ENCODE data around the gene ZNF423. TPM values are rescaled to one million over a fixed set of nuclear protein-coding genes. Genes with fewer than 3 reads are reported as not detected.

The ZNF423 gene
- polyA plus RNA-seq, 3 donors = 24.8 to 33.2 (median 25.8) TPM

DNA sequence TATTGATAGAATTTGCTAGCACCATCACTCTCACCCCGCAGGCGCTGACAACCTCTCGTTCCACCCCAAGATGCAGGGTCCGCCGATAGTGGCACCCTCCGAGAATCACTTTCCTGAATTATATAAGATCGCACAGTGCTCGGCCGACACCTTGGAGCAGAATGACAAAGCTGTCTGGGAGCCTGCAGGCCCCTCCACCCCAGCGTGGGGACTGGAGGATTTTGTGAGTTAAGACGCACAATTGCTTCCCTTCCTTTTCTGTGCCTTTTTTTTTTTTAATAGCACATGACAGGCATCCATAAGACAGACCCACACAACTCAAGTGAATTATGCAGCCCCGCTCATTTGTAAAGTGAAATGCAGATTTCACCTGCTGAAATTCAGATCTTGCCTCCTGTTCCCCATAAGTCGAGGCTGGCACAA is 327.0 kb downstream of the ZNF423 start:
- DNase-seq (ENCODE audit: extremely low read depth in 1 of 11, low read depth in 9 of 11, low spot score in 4 of 11) = no peak

DNA sequence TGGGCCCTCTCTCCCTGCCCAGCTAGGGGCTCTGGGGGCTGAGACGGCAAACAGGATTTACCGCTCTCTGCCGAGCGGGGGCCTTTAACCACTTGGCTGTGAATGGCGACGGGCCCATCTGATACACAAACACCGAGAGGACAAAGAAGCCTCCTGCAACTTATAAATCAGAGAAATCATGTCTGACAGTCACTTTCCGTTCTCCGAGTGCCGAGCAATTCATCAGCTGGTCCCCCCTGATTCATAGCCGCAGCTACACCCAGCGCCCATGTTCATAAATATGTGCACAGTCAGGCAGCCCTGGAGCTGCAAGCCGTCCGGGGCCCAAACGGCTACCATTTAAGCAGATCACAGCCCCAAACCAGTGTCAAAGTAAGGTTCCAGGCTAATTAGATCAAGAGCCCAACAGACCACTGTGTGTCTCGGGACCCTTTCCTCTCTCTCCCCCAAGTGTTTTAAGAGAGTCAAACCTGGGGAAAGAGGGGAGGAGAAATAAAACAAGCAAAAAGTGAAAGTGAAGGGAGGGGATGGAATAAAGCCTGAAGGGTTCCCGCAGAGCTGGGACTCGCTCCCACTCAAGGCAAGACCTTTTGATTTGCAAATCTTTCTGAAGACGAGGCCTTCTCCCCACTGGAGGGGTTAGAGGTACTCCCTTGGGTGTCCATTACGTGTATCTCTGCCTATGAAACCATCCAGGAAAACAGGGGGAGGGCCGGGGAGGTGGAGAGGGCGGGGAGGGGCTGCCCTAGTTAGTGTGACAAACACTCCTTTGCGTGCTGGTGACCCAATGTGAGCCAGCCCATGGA is 327.6 kb downstream of the ZNF423 start:
- peak in 7 of 11 donors; percentile 25 to 56 (median 49) for DNase-seq (ENCODE audit: extremely low read depth in 1 of 11, low read depth in 9 of 11, low spot score in 4 of 11)

DNA sequence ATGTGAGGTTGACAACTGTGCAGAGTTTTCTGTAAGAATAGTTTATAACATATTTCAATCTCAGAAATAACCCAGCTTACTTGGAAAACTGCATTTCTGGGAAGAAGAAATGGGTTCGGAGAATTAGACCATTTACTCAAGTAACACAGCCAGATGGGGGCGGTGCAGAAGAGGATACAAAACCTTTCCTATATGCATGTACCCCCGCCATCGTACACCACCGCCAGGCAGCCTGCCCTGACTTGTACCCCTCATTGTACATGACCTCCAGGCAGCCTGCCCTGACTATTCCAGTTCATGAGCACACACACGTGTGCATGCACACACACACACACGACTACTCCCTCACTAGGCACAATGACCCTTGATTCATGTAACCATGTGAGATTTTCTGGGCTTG is 328.3 kb downstream of the ZNF423 start:
- no peak for DNase-seq (ENCODE audit: extremely low read depth in 1 of 11, low read depth in 9 of 11, low spot score in 4 of 11)

DNA sequence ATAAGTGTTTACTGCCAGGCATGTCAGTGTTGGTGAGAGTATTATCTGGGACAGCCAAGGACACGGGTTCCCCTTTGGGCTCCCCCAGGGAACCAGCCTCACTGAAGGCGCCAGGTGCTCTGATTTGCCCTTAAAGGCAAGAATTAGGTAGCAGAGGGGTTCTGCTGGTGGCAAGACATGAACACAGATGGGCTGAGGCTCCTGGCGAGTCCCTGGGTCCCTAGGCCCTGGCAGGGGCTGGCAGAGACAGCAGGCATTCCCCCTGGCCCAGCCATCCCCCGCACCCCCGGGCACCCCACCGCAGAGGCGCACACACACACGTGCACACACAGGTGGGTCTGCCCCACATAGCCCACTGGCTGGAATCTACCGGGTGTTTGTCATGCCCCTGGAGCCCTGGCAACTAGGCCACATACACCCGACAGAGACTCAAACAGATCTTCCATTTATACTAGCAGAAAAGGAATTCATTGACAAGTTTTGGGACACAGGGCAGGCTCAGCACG is 329.0 kb downstream of the ZNF423 start:
- DNase-seq (ENCODE audit: extremely low read depth in 1 of 11, low read depth in 9 of 11, low spot score in 4 of 11) = no peak

DNA sequence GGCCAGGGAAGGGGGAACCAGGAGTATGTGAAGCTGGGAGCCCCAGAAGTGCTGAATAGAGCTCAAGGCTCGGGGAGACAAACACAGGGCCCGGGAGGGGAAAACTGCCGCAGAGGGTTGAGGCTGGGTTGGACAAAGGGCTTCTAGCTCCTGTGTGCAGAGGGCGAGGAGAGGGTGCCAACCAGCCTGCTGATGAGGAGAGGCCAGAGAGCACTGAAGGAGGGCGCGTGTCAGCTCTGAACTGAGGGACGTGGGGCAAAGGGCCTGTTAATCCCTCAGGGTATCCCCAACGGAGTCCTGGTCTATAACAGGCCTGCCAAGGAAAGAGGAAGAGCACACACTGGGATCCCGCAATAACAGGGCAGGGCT is 331.0 kb downstream of the ZNF423 start:
- no peak for DNase-seq (ENCODE audit: extremely low read depth in 1 of 11, low read depth in 9 of 11, low spot score in 4 of 11)

DNA sequence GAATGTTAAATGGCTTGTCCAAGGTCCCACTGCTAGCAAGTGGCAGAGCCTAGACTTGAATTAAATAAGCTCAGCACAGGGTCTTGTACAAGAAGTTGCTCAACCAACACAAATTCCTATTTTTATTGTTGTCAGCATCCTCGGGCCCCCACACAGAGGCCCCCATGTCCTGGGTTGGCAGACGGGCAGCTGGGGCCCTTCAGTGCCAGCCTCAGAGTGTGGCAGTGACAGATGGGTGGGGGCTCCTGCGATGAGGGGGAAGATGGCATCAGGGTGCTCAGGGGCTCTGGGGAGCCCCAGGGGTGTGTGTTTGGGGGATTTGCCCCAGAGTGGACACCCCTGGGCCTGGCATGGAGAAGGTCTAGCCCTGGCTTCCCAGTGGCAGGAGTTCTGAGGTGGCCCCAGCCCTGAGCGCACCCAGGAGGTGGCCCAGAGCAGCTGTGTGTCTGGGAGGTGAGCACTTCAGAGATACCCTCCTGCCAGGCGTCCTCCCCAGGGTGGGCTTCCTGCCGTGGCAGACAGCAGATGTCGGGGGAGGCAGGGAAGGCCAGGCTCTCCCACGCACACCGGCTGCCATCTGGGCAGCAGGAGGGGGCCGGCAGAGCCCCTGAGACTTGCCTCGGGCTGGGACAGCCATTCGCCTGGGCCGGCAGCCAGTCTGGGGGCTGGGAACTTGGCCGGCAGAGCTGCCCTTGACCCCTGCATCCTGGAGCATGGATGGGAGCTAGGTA is 331.5 kb downstream of the ZNF423 start:
- peak in 2 of 11 donors; percentile 36 to 54 for DNase-seq (ENCODE audit: extremely low read depth in 1 of 11, low read depth in 9 of 11, low spot score in 4 of 11)

DNA sequence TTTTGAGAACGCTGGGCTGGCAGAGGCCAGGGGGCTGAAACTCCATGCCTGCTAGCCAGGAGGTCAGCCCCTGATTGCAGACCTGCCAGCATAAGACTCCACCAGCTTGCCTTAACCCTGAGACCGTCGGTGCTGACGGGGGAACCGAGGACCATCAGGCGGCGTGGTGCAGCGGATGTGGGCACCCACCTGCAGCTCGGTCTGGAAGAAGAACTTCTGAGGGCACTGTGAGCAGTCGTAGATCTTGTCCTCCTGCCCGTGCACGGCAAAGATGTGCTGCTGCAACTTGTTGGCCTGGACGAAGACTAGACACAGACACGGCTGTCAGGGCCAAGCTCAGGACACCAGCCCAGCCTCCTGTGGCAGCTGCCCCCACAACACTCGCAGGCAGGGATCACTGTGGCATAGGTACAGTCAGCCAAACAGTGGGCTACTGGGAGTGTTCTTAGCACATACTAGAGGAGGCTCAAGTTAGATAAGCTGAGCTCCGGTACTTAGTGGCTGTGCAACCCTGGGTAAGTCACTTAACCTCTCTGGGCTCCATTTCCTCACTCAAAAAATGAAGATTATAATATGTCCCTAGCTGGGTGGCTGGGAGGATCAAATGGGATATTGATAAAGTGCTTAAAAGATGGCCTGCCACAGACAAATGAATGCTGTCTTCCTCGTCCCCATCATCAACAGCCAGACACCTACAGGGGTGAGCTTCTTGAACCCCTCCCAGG is 332.3 kb downstream of the ZNF423 start:
- DNase-seq (ENCODE audit: extremely low read depth in 1 of 11, low read depth in 9 of 11, low spot score in 4 of 11) = no peak

DNA sequence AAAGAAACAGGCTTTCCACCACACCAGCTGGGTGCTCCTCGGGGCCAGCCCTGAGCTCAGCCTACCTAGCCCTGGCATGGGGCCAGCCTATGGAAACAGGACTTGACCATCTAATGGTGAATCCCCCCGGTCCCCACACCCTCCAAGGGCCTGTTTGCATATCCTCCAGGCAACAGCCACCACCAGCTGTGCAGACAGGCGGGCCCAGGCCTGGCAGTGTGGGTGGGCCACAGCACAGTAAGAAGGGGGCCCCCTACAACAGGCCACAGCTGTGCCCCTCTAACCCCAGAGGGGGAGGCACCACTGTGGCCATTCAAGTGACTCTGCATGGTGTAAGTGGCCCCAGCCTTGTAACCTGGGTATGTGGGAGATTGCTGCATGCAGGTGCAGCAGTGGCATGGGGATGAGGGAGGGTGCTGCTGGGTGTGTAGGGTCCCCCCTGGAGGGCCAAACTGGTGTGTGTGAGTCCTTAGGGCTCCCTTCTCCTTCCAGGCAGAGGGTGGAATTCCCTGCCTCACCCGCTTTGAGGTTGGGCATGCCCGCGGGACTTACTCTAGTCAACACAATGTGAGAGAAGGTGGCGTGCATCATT is 334.1 kb downstream of the ZNF423 start:
- no peak for DNase-seq (ENCODE audit: extremely low read depth in 1 of 11, low read depth in 9 of 11, low spot score in 4 of 11)

DNA sequence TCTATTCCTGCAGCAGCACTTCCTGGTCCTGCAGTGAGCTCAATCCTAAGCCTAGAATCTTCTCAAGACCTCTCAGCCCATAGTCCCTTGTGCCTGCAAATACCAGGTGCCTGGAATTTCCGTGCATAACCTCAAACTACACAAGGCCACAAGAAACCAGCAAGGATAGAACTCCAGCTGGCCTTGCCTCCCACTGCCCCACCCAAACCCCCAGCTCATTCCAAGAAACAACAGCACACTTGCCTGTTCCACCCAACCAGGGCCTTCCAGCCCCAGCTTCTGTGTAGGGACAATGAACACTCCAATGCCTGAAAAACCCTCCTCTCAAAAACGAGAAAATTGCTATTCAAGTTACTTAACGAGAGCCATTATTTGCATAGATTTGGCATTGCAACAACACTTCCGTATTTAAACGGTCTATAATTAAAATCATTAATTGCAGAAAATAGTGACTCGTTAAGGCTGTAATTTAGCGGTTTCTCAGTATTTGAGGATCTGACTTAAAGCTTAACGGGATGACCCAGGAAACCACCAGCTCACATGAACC is 335.3 kb downstream of the ZNF423 start:
- DNase-seq (ENCODE audit: extremely low read depth in 1 of 11, low read depth in 9 of 11, low spot score in 4 of 11) = no peak

DNA sequence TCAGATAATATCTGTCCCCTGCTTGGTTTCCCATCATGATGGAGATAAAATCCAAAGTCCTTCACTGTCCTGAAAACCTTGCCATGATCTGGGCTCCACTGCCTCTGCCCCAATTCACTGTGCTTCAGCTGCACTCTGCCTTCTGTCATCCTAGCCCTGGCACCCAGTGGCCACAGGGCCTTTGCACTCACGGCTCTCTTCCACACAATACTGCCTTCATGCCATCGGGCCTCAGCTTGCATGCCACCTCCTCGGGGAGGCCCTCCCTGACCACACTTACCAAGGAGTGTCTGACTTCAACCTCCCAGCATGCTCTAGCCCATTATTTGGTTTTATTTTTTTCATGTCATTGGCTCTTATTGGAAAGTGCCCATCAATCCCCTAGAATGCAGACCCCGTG is 336.2 kb downstream of the ZNF423 start:
- no peak for DNase-seq (ENCODE audit: extremely low read depth in 1 of 11, low read depth in 9 of 11, low spot score in 4 of 11)

DNA sequence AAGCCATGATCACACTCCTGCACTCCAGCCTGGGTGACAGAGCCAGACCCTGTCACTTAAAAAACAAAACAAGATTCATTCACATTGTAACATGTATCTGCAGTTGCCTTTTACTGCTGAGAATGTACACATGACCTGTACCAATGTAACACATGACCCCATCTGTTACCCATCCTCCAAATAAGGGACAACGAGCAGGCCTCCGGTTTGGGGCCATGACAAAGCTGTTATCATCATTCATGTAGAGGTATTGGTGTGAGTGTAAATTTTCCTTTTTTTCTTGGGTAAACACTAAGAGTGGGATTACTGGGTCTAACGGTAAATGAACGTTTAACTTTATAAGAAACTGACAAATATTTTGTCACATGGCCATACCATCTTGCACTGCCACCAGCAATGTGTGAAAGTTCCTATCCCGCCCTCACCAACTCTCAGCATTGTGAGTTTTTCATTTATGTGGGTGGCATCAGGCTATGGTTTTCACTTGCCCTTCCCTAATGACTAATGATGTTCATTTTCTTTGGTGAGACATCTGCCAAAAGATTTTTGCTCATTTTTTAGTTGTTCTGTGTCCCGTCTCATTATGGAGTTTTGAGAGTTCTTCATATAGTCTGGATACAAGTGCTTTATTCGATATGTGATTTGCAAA is 336.8 kb downstream of the ZNF423 start:
- no peak for DNase-seq (ENCODE audit: extremely low read depth in 1 of 11, low read depth in 9 of 11, low spot score in 4 of 11)

DNA sequence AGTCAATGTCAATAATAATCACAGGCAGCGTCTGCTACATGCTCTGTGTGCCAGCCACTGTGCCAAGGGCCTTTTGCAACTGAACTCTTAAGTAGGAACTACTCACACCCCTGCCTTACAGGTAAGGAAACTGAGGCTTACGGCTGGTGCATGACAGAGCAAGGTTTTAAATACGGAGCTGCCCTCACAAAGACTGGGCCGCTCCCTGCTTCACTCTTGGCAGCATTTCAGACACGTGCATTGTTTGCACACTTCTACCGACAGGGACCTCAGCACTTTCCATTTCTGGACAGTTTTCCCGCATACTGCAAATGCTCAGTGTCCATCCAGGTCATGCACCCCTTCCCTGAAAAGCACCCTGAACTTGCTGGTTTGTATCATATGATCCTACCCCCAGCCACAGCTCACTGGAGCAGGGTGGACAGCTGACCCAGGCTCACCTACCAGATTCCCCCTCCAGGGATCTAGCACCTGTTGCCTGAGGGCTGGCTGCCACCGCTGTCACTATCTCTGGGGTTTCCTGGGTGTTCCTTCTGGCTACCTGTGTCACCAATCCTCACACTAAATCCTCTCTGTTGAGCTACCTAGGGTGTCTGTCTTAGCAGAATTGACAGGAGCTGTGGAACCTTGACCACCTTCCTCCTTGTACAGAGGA is 339.4 kb downstream of the ZNF423 start:
- DNase-seq (ENCODE audit: extremely low read depth in 1 of 11, low read depth in 9 of 11, low spot score in 4 of 11) = no peak

DNA sequence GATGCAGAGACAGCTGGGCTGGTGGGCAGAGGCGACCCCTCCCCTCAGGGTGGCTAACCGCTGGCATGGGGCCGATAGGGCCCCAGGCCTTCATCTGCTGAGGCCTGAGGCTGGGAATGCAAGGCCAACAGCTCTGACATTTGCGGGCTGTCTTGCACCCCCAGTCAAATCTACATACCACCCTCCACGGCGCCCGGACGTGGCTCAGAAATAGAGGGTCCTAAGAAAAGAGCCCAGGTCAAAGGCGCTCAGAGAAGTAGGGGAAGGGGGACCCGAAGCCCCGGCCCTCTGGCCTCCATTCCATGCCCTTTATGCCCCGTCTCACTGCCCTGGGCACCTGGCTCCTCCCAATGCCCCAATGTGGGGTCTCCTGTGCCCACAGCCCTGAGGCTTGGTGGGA is 340.1 kb downstream of the ZNF423 start:
- DNase-seq (ENCODE audit: extremely low read depth in 1 of 11, low read depth in 9 of 11, low spot score in 4 of 11) = no peak

DNA sequence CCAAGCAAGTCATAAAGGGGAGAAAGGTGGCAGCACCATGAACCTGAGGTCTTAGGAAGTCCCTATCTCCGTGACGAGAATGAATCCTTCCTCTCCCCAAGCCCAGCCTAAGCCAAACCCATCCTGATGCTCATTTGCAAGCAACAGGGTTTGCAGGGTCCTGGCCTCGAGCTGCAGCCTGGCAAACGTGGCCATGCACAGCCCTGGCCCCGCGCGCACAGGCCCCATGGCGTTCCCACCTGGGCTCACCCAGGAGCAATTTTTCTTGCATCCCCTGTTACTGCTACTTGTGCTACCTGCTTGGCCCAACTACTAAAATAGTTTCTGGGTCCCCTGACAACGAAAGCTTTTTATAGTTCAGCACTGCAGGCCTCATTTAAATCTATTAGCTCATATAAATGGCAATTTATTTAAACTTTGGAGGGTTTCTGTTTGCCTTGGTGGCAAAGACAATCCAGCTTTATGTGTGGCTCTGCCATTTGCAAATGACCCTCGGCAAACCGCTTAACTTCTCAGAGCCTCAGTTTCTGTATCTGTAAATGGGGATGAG is 340.8 kb downstream of the ZNF423 start:
- no peak for DNase-seq (ENCODE audit: extremely low read depth in 1 of 11, low read depth in 9 of 11, low spot score in 4 of 11)

DNA sequence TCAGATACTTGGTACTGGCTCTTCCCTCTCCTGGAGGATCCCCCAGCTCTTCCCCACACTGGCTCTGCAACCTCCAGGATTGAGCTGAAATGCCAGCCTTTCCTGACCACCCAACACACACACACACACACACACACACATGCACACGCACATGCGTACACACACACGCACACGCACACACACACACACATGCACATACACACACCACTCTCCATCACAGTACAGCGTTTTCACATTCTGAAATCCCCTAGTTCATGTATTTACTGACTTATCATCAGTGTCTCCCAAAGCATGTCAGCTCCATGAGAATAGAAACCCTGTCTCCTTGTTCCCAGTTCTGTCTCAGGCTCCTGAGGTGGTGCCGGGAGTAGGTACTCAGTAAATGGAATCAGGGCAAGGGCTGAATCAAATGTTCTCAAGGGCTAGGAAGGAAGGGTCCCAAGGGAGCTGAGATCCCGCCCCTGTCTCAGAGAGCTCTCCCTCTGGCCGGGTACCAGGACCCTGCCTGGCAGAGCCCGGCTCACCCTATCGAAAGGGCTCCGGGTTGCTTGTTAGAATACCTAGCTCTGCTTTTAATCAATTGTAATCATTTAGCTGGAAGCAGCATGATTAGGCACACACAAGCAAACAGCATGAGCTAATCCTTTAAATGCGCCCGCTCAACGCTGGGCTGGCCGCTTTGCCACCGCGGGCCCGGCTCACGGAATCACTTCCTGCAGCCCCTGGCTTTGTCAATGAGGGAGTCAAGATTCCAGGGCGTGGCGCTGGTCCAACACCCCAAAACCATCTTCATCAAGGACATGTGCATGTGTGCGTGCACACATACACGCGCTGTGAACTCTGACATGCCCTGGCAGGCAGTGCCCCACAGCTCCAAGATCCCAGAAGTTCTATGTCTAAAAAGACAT is 341.6 kb downstream of the ZNF423 start:
- no peak for DNase-seq (ENCODE audit: extremely low read depth in 1 of 11, low read depth in 9 of 11, low spot score in 4 of 11)

DNA sequence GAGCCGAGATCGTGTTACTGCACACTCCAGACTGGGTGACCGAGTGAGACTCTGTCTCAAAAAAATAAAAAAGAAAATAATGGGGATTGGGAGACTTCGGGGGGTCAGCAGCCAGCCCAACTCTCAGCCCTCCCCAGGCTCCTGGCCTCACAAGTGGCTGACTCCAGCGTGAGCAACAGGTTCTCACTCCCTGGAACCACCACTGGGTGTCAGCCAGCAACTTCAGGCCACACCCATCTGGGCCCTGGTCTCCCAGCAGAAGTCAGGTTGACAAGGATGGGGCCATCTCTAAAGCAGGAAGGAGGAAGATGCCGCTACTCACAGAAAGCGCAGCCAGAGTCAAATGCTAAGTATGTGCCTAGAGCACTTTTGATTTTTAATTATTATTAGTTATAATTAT is 342.9 kb downstream of the ZNF423 start:
- DNase-seq (ENCODE audit: extremely low read depth in 1 of 11, low read depth in 9 of 11, low spot score in 4 of 11) = no peak
